Fibroblast of peridontal ligament (primary cell): Measurements from ENCODE around the gene SH3D19.
"Not testable (repeated sequence)": the region's sequence is repeated elsewhere in the genome, so short reads cannot be mapped to it uniquely, and the experiment has no call there.

Experiments
- DNase-seq: peaks from one replicate; pipeline ENCODE4 v3.0.0-alpha.2; 2010; ENCODE audit errors: extremely low read depth

The SH3D19 gene

GRCh38 chr4:151321586-151321985 lies 3.8 kb downstream of the SH3D19 start:
- DNase-seq: no peak

GRCh38 chr4:151319490-151319889 lies 5.9 kb downstream of the SH3D19 start:
- DNase-seq: no peak

DNA sequence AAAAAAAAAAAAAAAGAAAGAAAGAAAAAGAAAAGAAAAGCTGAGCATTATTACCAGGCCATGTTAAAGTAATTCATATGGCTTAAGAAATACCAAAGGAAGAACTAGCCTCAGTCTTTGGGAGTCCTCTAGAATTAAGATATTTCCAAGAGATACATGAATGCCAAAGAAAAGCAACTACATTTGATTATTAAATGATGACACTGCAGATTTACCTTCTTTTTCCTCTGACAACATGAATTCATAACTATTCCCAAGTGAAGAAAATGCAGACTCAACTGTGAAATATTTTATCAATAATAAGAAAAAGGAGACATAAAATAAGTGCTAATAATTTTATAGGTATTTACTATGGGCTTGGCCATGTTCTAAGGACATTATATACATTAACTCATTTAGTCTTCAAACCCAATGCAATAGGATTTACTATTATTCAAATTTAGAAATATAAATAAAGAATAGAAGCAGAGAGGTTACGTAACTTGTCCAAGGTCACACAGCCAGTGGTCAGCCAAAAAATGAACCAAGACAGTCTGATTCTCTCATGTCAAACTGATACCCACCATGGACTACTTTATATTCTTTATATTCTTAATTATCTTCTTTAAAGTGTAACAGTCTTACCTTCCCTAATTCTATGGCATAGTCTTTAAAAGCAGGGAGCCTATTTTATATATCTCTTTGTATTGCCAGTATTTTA lies 6.9 kb downstream of the SH3D19 start:
- DNase-seq: no peak

DNA sequence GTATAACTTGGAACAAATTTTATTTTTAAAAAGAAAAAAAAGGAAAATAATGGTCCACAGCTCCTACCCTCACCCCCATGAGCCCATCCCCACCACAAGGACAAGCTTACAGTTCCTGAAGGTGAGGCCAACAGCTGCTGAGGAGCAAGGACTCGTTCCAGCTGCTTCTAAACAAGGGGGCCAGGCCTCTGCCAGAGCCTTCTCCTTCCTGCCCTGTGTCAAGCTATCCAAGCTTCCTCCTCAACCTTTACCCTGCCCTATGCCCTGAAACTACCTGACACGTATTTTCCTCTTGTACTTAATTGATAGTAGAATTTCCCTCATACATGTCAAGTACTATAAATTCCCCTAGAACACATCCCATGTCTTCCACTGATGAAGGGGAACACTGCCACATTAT lies 8.8 kb downstream of the SH3D19 start:
- no peak for DNase-seq

- no peak for DNase-seq
Measured at GRCh38 chr4:151315212-151315886, 10.1 kb downstream of the SH3D19 start.

DNA sequence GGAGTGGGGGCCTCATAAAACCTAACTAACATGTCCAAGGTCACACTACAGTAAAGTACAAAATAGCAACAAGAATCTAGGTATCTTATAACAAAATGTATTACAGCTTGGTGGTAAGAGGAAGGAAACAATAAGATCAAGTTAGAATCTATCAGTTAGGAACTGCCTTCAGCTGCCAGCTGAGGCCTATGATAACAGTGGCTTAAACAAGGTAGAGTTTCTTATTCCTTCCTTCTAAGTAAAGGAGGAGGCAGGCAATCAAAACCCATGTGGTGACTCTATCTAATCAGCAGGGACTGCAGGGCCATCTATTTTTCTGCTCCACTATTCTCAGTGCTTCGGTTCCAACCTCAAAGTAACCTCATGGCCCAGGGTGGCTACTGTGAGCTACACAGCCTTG lies 10.9 kb downstream of the SH3D19 start:
- no peak for DNase-seq

DNA sequence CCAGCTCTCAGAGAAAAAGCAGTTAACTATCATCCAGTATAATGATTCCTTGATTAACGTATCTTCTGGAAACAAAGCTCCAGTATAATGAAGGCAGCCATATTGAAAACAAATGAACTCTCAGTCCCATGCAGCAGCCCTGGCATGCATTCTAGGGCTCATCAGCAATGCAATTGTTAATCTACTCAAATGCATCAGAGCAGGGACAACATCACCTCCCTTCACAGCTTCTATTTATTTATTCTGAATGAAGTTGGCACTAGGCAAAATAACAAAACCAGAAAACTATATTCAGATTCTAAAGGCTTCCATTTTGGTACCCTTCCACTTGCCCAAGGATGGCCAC lies 11.4 kb downstream of the SH3D19 start:
- no peak for DNase-seq

- no peak for DNase-seq
Measured at GRCh38 chr4:151313306-151314009, 11.9 kb downstream of the SH3D19 start.

GRCh38 chr4:151310124-151310728 lies 15.2 kb downstream of the SH3D19 start:
- DNase-seq: no peak

DNA sequence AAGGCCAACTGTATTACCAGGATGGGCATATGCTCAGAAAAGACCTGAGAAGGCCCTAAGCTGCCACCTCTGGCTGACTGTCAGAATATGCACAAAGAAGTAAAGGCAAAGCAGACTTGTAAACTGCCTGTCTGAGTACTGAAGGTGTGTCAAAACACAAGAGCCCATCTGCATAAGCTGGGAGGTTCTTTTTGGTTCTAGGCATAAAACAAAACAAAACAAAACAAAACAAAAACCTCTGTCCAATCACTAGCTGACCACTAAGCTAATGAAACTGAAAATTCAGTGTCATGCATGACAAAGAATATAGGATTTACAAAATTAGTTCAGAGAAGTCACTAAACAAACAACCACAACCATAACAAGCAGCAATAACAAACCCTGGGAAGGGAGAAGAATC lies 20.6 kb downstream of the SH3D19 start:
- DNase-seq: no peak

- no peak for DNase-seq
Measured at GRCh38 chr4:151304226-151304625, 21.2 kb downstream of the SH3D19 start.

- no peak for DNase-seq
Measured at GRCh38 chr4:151302432-151302831, 23.0 kb downstream of the SH3D19 start.

DNA sequence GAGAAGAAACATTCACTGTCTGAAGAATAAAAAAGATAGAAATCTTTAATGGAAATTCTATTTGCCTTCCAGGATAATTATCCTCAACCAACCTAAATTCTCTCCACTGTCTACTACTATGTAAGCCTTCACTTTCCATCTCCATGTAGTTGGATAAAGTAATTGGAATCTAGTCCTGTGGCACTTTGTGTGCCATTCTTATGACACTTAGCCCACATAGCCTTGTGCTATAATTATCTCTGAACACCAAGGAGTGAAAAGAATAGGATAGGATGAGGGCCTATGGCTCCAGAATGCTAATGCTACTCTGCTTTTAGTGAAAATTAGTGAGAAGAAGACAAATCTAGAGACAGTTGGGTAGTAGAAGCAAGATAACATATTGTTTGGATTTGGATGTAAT lies 28.2 kb downstream of the SH3D19 start:
- no peak for DNase-seq

DNA sequence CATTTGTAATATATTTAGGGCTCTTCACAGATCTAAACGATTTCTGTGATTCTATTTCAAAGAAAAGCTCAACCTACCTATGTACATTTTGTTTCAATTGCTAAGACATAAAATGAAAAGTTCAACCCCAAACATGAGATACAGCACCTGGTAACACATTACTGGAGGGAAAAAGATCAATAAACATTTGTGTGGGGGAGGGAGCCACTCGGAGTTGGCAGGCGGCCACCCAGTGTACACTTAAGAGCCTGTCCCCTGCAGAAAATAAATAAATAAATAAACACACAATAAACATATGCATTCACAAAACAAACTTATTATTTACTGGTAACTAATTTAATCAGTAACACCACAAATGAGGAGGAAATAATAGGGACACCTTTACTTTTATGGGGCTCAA lies 29.2 kb downstream of the SH3D19 start:
- DNase-seq: no peak

DNA sequence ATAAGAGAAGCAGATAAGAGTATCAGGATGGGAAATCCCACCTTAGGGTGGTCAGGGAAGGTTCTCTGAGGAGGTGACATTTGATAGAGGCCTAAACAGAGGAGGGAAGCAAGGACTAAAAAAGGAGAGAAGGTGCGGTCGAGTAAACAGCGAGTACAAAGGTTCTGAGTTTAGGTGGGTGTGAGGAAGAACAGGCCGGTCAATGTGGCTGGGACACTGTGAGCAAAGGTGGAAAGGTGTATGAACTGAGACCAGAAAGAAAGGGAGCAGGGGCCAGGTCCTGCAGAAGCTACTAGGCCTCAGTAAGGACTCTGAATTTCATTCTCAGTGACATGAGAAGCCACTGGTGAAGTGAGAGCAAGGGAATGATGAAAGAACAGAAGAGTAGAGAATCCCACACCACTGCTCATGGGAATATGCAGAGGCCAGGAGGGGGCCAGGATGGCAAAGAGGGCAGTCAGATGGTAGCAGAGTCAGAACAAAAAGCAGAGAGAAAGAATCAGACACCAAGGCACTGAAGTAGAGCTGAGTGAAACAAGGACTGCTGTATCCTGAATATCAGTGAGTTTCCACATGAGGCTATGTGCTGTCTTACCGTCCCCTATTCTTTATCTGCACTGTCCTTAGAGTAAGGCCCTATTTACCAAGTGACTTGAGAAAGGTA lies 30.4 kb downstream of the SH3D19 start:
- no peak for DNase-seq

- DNase-seq: no peak
Measured at GRCh38 chr4:151292038-151292437, 33.4 kb downstream of the SH3D19 start.

DNA sequence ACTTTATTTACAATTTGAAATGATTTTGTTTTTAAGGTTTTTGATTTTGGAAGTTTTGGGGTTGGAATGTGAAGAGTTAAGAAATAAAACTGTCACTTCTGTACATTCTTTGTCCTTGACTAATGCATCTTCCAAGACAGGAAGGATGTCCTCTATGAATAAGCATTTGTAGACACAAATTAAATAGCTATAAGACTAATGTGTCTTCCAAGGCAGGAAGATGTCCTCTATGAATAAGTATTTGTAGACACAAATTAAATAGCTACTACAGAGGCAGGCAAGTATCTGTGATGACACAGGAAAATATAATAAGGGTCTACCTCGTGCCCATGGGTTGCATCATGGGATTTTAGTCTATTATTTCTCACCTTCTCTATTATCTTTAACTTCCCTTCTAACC lies 33.9 kb downstream of the SH3D19 start:
- DNase-seq: no peak

DNA sequence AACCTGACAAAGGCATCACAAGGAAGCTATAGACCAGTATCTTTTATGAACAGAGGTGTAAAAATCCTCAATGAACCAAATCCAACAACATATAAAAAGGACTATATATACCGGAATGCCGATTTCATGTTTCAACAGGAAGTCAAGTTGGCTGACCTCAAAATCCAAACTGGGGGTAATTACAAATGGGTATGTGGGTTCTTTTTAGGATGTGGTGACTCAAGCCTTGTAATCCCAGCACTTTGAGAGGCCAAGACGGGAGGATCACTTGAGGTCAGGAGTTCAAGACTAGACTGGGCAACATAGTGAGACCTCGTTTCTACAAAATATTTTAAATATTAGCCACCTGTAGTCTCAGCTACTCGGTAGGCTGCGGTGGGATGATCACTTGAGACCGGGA lies 38.0 kb downstream of the SH3D19 start:
- DNase-seq: no peak

GRCh38 chr4:151284534-151285245 lies 40.7 kb downstream of the SH3D19 start:
- DNase-seq: no peak

- DNase-seq: peak; percentile 42
Measured at GRCh38 chr4:151276787-151277562, 48.4 kb downstream of the SH3D19 start, which contains the start of gene PRSS48. Gene PRSS48 (plus strand): TSS chr4:151277161. CDS start chr4:151277173, 12 bp downstream.

GRCh38 chr4:151268905-151269304 lies 56.5 kb downstream of the SH3D19 start:
- not testable (repeated sequence) for DNase-seq
